ENCODE data around the gene NDUFAF7.

GRCh38 chr2:37295469-37296073, 64.1 kb downstream of the NDUFAF7 start:
- TF ChIP-seq POLR2A (IDR thresholded peaks at IDR 0.05; ENCODE audit: low read length) (no peak), GATA1 (IDR thresholded peaks at IDR 0.05; ENCODE audit: low read depth, low read length) (no peak)

All from erythroblast (primary cell).